Mucosa of gallbladder (tissue), 1 donor: Measurements from ENCODE around the gene TUBAL3. TPM values are rescaled to one million over a fixed set of nuclear protein-coding genes. Genes with fewer than 3 reads are reported as not detected.

ENCODE experiments used
- total RNA-seq: library from RNA; stranded (reverse); gene quantifications from one replicate; pipeline ENCODE4 v1.2.1, GENCODE V29; 2021
- donor health status: DM: no; HTN: no; CAD: no.

Gene TUBAL3
- total RNA-seq, 1 donor from 2014 or later, result 0.49 TPM

Other genes with a start within 250 kb of the TUBAL3 start
- not detected for gene AKR1C8, start 219.7 kb downstream of the TUBAL3 start, total RNA-seq
- gene AKR1C4, start 208.0 kb downstream of the TUBAL3 start, total RNA-seq, result 9.1 TPM
- 0.58 TPM for gene UCN3, start 39.9 kb downstream of the TUBAL3 start, total RNA-seq
- gene NET1, start 7.7 kb upstream of the TUBAL3 start, total RNA-seq, result 85.8 TPM
- not detected for gene CALML5, start 94.7 kb upstream of the TUBAL3 start, total RNA-seq
- not detected for gene CALML3, start 120.1 kb upstream of the TUBAL3 start, total RNA-seq